ENCODE measurements around the gene SMCHD1. TPM values are rescaled to one million over a fixed set of nuclear protein-coding genes. Genes with fewer than 3 reads are reported as not detected.

Gene SMCHD1
- total RNA-seq, 1 experiment from 2014 or later: 48.6 TPM

DNA sequence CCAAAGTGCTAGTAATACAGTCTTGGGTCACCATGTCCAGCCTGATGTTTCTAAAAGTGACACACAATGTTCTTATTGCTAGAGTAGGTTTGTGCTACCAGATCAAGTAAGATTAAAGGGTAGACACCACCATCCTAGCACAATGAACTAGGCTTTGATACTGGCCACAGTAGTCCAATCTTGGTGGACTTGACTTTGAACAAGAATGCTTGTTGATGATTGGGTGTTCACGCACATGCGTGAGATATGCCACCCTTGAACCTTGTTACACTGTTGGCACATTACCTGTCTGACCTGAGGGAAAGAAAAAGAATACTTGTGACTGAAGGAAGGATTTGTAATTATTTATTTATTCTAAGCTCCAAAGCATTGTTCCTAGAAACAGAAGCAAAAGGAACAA, 119.1 kb downstream of the SMCHD1 start:
- RAD21 ChIA-PET (ENCODE audit: low non-redundant PET in 1 of 2, low total read pairs in 2 of 2, uncharacterized antibody in 2 of 2, unreplicated experiment in 2 of 2): no interaction called here
- intact Hi-C loops (cut with micrococcal nuclease): no loop called here
- Histone ChIP-seq H3K9ac (ENCODE audit: low read length) (no peak overlapping the region), H3K36me3 (ENCODE audit: control insufficient read depth in 1 of 2, insufficient read depth in 2 of 2, low read length in 2 of 2) (peaks cover 44 to 62% of the 10 kb centered on the region in 2 experiments), H3K4me3 (replicated peaks in 1 of 2; ENCODE audit: low read depth in 1 of 2, low read length in 2 of 2) (no peak overlapping the region), H3K9me2 (ENCODE audit: insufficient read depth) (no peaks in the 10 kb centered on the region), H3K27ac (ENCODE audit: low read depth, low read length) (no peak overlapping the region), H2AFZ (ENCODE audit: low read depth, low read length, poor library complexity, severe bottlenecking) (no peak overlapping the region), H3K9me3 (ENCODE audit: control insufficient read depth in 1 of 2, insufficient read depth in 1 of 2, low read depth in 1 of 2, low read length in 2 of 2) (no peaks in the 10 kb centered on the region), H3K27me3 (ENCODE audit: insufficient read depth, low read length) (no peaks in the 10 kb centered on the region), H3K4me2 (ENCODE audit: low read length) (no peak overlapping the region), H3K79me2 (ENCODE audit: insufficient read depth, low read length) (no peaks in the 10 kb centered on the region; the same call in 1 of the 2 replicates), H4K20me1 (ENCODE audit: insufficient read depth) (no peaks in the 10 kb centered on the region), H3K4me1 (ENCODE audit: control insufficient read depth in 1 of 2, insufficient read depth in 2 of 2, low read length in 2 of 2) (no peaks in the 10 kb centered on the region)
- DNase-seq (ENCODE audit: low read depth, low spot score) (no peak), ATAC-seq (no peak)
- POLR2A ChIA-PET: no interaction called here
- CTCF ChIA-PET: no interaction called here
- no TSS peak for BruUV-seq (replicated peaks)
- TF ChIP-seq RAD21 (IDR thresholded peaks at IDR 0.05; ENCODE audit: low read depth): no peak
- TF ChIP-seq TCF7L2 (IDR thresholded peaks at IDR 0.05; ENCODE audit: borderline replicate concordance, extremely low read depth, insufficient read depth, insufficient read length): no peak
- no peak for TF ChIP-seq JUND (IDR thresholded peaks at IDR 0.05)
- no peak for TF ChIP-seq MAX (IDR thresholded peaks at IDR 0.05)
- TF ChIP-seq ATF3 (IDR thresholded peaks at IDR 0.05): no peak
- no peak for TF ChIP-seq YY1 (IDR thresholded peaks at IDR 0.05; ENCODE audit: extremely low read depth, insufficient replicate concordance, low read depth, low read length)
- no peak for TF ChIP-seq SP1 (IDR thresholded peaks at IDR 0.05; ENCODE audit: low read depth)
- TF ChIP-seq ZFX (IDR thresholded peaks at IDR 0.05): no peak
- TF ChIP-seq ZBTB33 (IDR thresholded peaks at IDR 0.05; ENCODE audit: extremely low read depth, insufficient replicate concordance, low read length): no peak
- TF ChIP-seq POLR2AphosphoS5 (IDR thresholded peaks at IDR 0.05; ENCODE audit: low read depth, low read length): no peak
- no peak for TF ChIP-seq ELF1 (IDR thresholded peaks at IDR 0.05; ENCODE audit: borderline replicate concordance, low read depth)
